PC-3 (cell line): ENCODE measurements around the gene STPG2.

Source experiments
- EZH2 ChIP-seq: fragments of 300-600 bp; sonication (generic); IDR thresholded peaks from one replicate; pipeline ENCODE4 v1.6.1; 2017; ENCODE audit warnings: antibody characterized with exemption, mild to moderate bottlenecking, low read length; ENCODE audit not compliant: unreplicated experiment
- TF ChIP-seq, protein P1 (sequence below): fragments of 300-600 bp; sonication (generic); conservative IDR thresholded peaks from 2 replicates; pipeline ENCODE4 v1.5.1; 2017; ENCODE audit warnings: antibody characterized with exemption, low read depth, mild to moderate bottlenecking, low read length

DNA sequence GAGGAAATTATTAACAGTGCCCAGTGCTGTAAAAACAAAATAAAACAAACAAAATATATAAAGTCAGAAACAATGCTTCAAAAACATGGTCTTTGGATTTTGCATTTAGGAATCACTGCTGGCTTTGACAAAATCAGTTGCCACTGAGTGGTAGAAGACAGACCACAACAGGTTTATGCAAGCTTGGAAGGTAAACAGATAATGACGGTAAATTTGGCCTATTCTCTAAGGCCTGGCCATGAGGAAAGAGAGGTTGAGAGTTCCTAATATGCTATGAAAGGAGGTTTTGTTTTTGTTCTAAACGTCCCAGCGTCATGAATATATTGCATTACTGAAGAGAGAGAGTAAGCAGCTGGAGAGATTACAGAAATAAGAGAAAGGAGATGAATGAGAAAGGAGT is 629.4 kb downstream of the STPG2 start:
- TF ChIP-seq, protein P1, sequence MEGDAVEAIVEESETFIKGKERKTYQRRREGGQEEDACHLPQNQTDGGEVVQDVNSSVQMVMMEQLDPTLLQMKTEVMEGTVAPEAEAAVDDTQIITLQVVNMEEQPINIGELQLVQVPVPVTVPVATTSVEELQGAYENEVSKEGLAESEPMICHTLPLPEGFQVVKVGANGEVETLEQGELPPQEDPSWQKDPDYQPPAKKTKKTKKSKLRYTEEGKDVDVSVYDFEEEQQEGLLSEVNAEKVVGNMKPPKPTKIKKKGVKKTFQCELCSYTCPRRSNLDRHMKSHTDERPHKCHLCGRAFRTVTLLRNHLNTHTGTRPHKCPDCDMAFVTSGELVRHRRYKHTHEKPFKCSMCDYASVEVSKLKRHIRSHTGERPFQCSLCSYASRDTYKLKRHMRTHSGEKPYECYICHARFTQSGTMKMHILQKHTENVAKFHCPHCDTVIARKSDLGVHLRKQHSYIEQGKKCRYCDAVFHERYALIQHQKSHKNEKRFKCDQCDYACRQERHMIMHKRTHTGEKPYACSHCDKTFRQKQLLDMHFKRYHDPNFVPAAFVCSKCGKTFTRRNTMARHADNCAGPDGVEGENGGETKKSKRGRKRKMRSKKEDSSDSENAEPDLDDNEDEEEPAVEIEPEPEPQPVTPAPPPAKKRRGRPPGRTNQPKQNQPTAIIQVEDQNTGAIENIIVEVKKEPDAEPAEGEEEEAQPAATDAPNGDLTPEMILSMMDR, result no peak
- TF ChIP-seq EZH2, result no peak
